IPS-NIHi7 (cell line): ENCODE data around the gene SPOCD1.

Experiments used
- DNase-seq: peaks from one replicate; pipeline ENCODE4 v3.0.0; 2012; ENCODE audit warnings: mixed read lengths; ENCODE audit errors: extremely low spot score

The SPOCD1 gene

GRCh38 chr1:31815752-31816500 is at the start of gene SPOCD1:
TSS of gene SPOCD1 (minus strand) at chr1:31816022. CDS start at chr1:31815333, 689 bp downstream.
- DNase-seq, result peak; percentile 98

GRCh38 chr1:31862071-31862470 is 46.2 kb upstream of the SPOCD1 start:
- DNase-seq, result no peak

- no peak for DNase-seq
Observed at GRCh38 chr1:31861346-31861745, 45.5 kb upstream of the SPOCD1 start.

GRCh38 chr1:31860581-31860980 is 44.8 kb upstream of the SPOCD1 start:
- DNase-seq, result no peak

GRCh38 chr1:31859719-31860118 is 43.9 kb upstream of the SPOCD1 start:
- no peak for DNase-seq

- DNase-seq, result no peak
Observed at GRCh38 chr1:31859044-31859443, 43.2 kb upstream of the SPOCD1 start.

DNA sequence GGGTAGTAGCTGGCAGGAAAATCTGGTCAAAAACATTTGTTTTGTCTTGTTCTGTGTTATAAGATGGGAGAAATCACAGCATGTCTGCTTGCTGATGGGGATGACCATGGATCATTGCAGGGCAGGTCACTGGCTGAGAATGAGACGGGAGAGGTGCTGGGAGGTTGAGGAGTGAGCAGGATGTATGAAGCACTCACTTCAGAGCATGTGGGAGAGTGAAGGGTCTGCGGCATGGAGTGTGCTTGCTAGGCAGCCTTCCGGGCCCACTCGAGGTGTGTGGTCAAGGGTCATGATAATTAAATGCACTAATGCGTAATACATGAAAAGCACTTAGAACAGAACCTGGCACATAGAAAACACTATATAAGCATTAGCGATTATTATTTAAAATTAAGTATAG is 42.0 kb upstream of the SPOCD1 start:
- no peak for DNase-seq

GRCh38 chr1:31856140-31856539 is 40.3 kb upstream of the SPOCD1 start:
- DNase-seq, result no peak

DNA sequence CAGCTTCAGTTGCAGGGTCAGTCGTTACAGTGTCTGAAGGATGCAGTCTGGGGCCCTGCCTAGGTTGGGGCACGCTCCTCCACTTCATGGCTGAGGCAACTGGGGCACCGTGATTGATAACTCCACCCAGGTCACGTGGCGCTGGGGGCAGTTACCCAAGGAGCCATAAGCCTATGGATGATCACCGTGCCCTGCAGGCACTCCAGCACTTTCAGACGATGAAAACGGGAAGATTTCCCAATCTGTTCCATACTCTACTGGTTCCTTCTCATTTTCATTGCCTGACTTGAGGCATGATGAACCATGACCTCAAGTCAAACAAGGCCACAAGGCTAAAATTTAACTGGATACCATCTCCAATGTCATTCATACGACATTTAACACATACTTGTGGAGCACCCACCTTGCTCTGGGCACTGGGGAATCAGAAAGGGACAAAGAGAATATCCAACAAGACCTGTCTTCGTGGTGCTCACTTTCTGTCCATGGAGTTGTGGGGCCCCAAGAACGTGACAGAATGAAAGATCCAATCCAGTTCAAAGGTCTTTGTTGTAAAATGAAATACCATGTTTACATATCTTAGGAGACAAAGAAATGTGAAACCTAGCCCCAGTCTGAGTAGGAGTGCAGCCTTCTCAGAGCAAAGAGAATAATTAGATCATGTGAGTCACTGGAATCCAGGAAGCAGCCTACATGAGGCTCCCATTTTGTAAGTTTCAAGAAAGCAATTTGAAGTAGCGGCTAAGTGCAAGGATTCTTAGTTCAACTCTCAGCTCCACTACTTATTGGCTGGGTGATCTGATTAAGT is 39.4 kb upstream of the SPOCD1 start:
- no peak for DNase-seq

DNA sequence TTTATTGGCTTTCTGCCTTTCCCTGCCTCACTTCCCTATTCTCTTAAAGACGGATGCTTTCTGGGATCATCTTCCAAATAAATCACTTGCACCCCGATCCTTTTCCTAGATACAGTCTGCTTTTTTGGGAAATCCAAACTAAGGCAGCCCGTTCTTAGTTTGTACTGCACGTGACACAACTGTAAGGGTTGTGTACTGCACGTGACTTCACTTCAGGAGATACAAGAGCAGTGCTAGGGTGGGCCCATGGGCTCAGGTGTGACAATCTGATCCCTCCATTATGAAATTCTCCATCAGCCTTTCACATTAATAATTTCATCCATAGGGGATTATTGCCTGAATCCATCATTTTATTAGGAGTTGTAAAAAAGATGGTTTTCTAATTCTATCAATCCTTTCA is 33.8 kb upstream of the SPOCD1 start:
- no peak for DNase-seq

- DNase-seq, result no peak
Observed at GRCh38 chr1:31848381-31848897, 32.6 kb upstream of the SPOCD1 start.

GRCh38 chr1:31846484-31846883 is 30.7 kb upstream of the SPOCD1 start:
- no peak for DNase-seq

GRCh38 chr1:31843506-31843905 is 27.7 kb upstream of the SPOCD1 start:
- DNase-seq, result no peak

GRCh38 chr1:31839662-31840343 is 24.0 kb upstream of the SPOCD1 start:
- no peak for DNase-seq

DNA sequence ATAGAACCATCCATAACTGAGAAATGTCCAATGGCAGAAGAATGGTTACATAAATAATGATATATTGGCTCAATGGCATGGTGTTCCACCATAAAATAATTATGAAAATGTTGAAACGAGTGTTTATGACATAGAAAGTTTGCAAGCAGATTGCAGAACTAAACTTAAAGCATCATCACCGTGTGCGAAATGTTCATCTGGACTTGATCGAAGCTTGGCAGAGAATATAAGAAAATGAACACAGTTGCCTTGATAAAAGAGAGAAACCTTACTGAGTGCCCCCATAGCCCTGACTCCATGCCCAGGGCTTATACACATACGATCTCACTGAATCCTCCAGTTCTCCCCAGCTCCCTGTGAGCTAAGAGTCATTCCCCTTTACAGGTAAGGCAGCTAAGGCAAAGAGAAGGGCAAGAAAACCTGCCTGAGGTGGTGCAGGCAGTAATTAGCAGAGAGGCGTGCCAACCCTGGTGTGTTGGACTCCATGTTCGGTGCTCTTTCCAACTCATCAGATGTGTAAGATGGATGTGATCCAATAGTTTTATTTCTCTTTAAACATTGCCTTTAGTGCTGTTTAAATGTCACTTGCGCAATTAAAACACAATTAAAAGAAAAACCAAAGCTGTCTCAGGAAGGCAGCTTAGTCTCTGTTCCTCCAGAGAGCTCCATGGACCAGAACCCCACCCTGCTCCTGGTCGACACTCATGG is 21.8 kb upstream of the SPOCD1 start:
- no peak for DNase-seq

GRCh38 chr1:31836638-31837037 is 20.8 kb upstream of the SPOCD1 start:
- no peak for DNase-seq

DNA sequence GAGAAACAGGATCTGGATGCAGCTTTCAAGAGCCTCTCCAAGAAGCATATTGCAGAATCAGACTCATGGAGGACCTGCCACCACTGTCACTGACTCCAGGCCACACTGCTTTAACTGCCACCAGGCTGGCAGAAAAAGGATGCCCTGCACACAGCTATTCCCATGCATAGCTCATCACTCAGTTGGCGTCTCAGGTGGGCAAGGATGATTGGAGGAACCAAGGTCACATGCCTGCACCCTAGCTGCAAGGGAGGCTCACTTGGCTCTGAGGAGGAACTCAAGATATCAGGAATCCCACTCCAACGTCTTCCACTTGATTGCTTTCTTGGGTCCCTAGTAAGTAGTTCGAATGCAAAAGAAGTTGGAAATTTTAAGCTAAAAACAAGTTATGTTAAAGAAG is 19.6 kb upstream of the SPOCD1 start:
- DNase-seq, result no peak

GRCh38 chr1:31834501-31834900 is 18.7 kb upstream of the SPOCD1 start:
- DNase-seq, result no peak

- DNase-seq, result no peak
Observed at GRCh38 chr1:31831397-31832378, 15.9 kb upstream of the SPOCD1 start.

GRCh38 chr1:31830511-31830910 is 14.7 kb upstream of the SPOCD1 start:
- DNase-seq, result no peak
